Fibroblast of the aortic adventitia (primary cell): ENCODE results near the gene FBN2. TPM values are rescaled to one million over a fixed set of nuclear protein-coding genes. Genes with fewer than 3 reads are reported as not detected.

Source experiments
- DNase-seq: peaks from one replicate; pipeline ENCODE4 v3.0.0-alpha.2; 2010; ENCODE audit warnings: low read depth
- H3K4me3 ChIP-seq: 2 replicates; pipeline ENCODE4 v1.5.1; 2011; ENCODE audit warnings: low read depth, mild to moderate bottlenecking, control low read depth, low read length, moderate library complexity
- total RNA-seq: library from RNA; depleted of rRNA; stranded (reverse); fragments of >200 nt; gene quantifications from 2 replicates; pipeline ENCODE4 v1.2.3, GENCODE V29; 2012; ENCODE audit warnings: low replicate concordance
- TF ChIP-seq, protein P1 (sequence below): IDR thresholded peaks from 2 replicates; pipeline ENCODE4 v1.5.1; 2011; ENCODE audit warnings: mild to moderate bottlenecking, low read length, control low read depth, inconsistent platforms; ENCODE audit not compliant: insufficient read depth

Gene FBN2
- total RNA-seq, 1 donor: 19.8 TPM

DNA sequence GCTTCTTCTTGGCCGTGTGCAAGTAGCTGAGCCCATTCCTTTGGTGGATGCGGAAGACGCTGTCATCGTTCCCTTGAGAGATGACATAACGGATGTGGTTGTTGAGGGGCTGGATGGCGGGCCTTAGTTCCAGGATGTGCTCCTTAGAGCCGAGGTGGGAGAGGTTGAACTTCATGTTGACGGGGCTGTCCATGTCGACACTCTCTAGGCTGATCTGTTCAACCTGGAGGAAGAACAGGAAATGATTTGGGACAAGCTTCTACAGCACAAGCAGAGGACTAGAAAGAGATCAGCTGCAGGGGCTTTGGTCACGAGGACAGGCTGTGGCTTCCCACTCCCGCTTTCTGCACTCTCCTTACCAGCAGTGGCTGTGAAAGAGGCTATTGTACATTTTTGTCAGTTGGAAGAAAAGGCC is 278.4 kb downstream of the FBN2 start:
- DNase-seq: no peak
- TF ChIP-seq, protein P1, sequence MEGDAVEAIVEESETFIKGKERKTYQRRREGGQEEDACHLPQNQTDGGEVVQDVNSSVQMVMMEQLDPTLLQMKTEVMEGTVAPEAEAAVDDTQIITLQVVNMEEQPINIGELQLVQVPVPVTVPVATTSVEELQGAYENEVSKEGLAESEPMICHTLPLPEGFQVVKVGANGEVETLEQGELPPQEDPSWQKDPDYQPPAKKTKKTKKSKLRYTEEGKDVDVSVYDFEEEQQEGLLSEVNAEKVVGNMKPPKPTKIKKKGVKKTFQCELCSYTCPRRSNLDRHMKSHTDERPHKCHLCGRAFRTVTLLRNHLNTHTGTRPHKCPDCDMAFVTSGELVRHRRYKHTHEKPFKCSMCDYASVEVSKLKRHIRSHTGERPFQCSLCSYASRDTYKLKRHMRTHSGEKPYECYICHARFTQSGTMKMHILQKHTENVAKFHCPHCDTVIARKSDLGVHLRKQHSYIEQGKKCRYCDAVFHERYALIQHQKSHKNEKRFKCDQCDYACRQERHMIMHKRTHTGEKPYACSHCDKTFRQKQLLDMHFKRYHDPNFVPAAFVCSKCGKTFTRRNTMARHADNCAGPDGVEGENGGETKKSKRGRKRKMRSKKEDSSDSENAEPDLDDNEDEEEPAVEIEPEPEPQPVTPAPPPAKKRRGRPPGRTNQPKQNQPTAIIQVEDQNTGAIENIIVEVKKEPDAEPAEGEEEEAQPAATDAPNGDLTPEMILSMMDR: no peak
- no peak overlapping the region for H3K4me3 ChIP-seq

DNA sequence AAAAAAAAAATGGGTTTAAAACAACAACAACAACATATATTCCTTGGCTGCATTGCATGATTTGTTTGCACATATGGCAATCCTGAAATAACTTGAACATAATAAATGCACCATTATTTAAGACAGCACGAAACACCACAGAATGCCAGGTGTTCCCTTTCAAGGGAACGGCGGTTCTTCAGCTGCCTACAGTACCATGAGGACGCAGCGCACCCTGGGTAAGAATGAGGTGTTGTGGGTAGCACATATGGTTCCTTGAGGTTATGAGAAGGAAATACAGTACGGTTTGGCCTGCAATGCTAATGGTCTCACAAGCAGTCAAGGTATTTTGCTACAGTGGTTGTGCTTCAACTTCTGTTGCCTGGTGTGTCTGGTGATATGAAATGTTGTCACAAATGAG is 279.7 kb downstream of the FBN2 start:
- DNase-seq: no peak
- TF ChIP-seq, protein P1: no peak
- H3K4me3 ChIP-seq: no peak overlapping the region

DNA sequence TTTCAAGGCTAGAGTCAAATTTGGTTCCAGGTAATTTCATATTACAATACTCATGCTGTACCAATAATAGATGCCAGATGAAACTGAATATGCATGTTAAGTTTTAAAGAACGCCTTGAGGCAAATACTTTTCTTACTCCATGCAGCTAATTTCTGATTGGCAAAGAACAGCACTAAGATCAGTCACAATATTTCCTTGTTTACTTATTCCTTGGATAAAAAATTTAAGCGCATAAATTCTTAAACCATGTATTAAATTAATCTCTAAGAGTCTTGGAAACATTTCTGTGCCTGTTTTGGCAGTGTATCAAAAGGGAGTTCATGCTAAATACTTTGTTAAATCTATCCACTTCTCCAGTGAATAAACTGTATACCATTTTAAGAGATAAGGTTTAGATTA is 281.0 kb downstream of the FBN2 start:
- TF ChIP-seq, protein P1: no peak
- peak; percentile 13 for DNase-seq
- no peak overlapping the region for H3K4me3 ChIP-seq

DNA sequence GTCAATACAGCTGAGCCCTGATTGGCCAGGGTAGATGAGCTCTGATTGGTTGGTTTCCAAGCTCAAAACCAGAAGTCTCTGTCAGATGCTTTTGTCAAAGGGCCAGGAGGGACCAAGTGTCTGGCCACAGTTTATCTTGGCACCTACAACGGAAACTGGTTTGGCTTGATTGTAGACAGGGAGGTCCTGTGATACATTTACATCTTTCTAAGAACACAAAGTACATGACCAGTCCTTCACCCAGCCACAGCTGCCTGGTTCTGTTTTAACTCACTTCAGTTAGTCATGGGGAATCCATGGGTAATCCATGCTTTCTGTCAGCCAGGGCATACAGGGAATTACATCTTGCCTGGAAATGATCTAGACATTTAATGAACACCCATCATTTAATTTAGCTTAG is 283.3 kb downstream of the FBN2 start:
- H3K4me3 ChIP-seq: no peak overlapping the region
- TF ChIP-seq, protein P1: no peak
- peak; percentile 27 for DNase-seq

- TF ChIP-seq, protein P1: no peak
- H3K4me3 ChIP-seq: no peak overlapping the region
- no peak for DNase-seq
Measured at GRCh38 chr5:128253880-128254279, 284.2 kb downstream of the FBN2 start.

- DNase-seq: no peak
- TF ChIP-seq, protein P1: no peak
- H3K4me3 ChIP-seq: no peak overlapping the region
Measured at GRCh38 chr5:128253161-128253560, 284.9 kb downstream of the FBN2 start.

- TF ChIP-seq, protein P1: no peak
- DNase-seq: peak; percentile 69
- H3K4me3 ChIP-seq: no peak overlapping the region
Measured at GRCh38 chr5:128252756-128253155, 285.3 kb downstream of the FBN2 start.
